ENCODE results near the gene NRARP. TPM values are rescaled to one million over a fixed set of nuclear protein-coding genes. Genes with fewer than 3 reads are reported as not detected.
A peak's percentile ranks its signal among the peaks of the same experiment; 100 is the strongest.

The NRARP gene
- total and polyA plus RNA-seq, 2 donors from 2014 or later = 1.7 to 4.7 TPM

DNA sequence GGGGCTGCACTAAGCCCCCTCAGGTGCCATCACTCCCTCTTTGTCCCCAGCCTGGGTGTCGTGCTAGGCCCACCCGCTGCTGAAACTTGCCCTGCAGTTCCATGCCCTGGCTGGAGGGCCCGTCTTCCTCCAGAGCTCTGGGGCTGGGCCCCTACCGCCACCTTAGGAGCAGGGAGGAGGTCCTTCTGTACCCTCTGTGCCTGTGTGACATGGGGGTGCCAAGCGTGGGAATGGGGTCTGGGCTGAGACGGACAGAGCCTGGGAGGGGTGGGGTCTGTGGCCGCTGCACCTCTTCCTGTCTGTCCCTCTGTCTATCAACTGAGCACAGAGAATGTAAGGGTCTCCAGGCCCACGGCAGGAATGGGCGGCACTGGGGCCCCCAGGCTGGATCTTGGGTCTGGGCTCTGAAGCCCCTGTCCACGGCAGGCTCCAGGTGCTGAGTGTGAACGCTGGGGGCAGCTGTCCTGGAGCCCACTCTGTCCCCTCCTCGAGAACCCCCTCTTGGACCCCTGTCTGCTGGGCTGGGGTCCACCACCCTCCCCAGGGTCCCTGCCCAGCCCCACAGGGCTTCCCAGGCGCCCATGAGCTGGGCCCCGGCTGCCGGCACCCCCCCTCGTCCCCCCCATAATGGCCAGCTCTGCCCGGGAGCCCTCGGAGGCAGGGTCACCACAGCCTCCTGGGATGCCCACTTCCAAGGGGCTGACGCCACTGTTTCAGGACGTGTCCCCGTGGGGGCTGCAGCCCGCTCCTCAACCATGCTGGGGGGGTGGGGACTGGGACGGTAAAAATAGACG, 15.8 kb upstream of the NRARP start:
- H3K4me3 ChIP-seq (ENCODE audit: low read length in 3 of 3) = no peak overlapping the region
- H3K9ac ChIP-seq (ENCODE audit: low read length in 3 of 3) = no peak overlapping the region
- no peaks in the 10 kb centered on the region for H3K36me3 ChIP-seq (ENCODE audit: control insufficient read depth in 2 of 3, insufficient read depth in 3 of 3, low read length in 3 of 3)
- no peak for FAIRE-seq
- H3K27me3 ChIP-seq (ENCODE audit: control insufficient read depth, insufficient read depth, low read length) = no peaks in the 10 kb centered on the region
- H3K27ac ChIP-seq (ENCODE audit: low read depth in 2 of 2, low read length in 2 of 2) = no peak overlapping the region
- peak in 2 of 5 donors; percentile 54 to 69 for DNase-seq
- TF ChIP-seq, protein P1, sequence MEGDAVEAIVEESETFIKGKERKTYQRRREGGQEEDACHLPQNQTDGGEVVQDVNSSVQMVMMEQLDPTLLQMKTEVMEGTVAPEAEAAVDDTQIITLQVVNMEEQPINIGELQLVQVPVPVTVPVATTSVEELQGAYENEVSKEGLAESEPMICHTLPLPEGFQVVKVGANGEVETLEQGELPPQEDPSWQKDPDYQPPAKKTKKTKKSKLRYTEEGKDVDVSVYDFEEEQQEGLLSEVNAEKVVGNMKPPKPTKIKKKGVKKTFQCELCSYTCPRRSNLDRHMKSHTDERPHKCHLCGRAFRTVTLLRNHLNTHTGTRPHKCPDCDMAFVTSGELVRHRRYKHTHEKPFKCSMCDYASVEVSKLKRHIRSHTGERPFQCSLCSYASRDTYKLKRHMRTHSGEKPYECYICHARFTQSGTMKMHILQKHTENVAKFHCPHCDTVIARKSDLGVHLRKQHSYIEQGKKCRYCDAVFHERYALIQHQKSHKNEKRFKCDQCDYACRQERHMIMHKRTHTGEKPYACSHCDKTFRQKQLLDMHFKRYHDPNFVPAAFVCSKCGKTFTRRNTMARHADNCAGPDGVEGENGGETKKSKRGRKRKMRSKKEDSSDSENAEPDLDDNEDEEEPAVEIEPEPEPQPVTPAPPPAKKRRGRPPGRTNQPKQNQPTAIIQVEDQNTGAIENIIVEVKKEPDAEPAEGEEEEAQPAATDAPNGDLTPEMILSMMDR (IDR thresholded peaks at IDR 0.05; ENCODE audit: borderline replicate concordance, extremely low read depth, insufficient read depth) = no peak
- H3K9me3 ChIP-seq (ENCODE audit: control insufficient read depth in 2 of 3, insufficient read depth in 1 of 3, low read length in 3 of 3) = no peaks in the 10 kb centered on the region
- intact Hi-C loops (cut with DNase I) = no loop called here
- H3K4me1 ChIP-seq (ENCODE audit: control insufficient read depth in 2 of 3, insufficient read depth in 2 of 3, low read depth in 1 of 3, low read length in 3 of 3) = peaks cover 0 to 7% (median 0%) of the 10 kb centered on the region in 3 donors

GRCh38 chr9:137317021-137317717, 15.1 kb upstream of the NRARP start:
- peak in 2 of 5 donors; percentile 61 to 68 for DNase-seq
- intact Hi-C loops (cut with DNase I) = no loop called here

GRCh38 chr9:137316012-137316981, 14.2 kb upstream of the NRARP start:
- Histone ChIP-seq H3K36me3 (ENCODE audit: control insufficient read depth in 2 of 3, insufficient read depth in 3 of 3, low read length in 3 of 3) (no peaks in the 10 kb centered on the region), H3K9ac (ENCODE audit: low read length in 3 of 3) (no peak overlapping the region), H3K4me1 (ENCODE audit: control insufficient read depth in 2 of 3, insufficient read depth in 2 of 3, low read depth in 1 of 3, low read length in 3 of 3) (peaks cover 0 to 7% (median 0%) of the 10 kb centered on the region in 3 donors), H3K9me3 (ENCODE audit: control insufficient read depth in 2 of 3, insufficient read depth in 1 of 3, low read length in 3 of 3) (no peaks in the 10 kb centered on the region), H3K4me3 (ENCODE audit: low read length in 3 of 3) (no peak overlapping the region), H3K27me3 (ENCODE audit: control insufficient read depth, insufficient read depth, low read length) (no peaks in the 10 kb centered on the region), H3K27ac (ENCODE audit: low read depth in 2 of 2, low read length in 2 of 2) (no peak overlapping the region)
- TF ChIP-seq, protein P1 (IDR thresholded peaks at IDR 0.05; ENCODE audit: borderline replicate concordance, extremely low read depth, insufficient read depth) = no peak
- FAIRE-seq (no peak), DNase-seq (peak in 4 of 5 donors; percentile 73 to 87 (median 79))
- intact Hi-C loops (cut with DNase I) = no loop called here

More at GRCh38 chr9:137317021-137317717, 15.1 kb upstream of the NRARP start:
- H3K9ac ChIP-seq (ENCODE audit: low read length in 3 of 3) = no peak overlapping the region
- no peaks in the 10 kb centered on the region for H3K9me3 ChIP-seq (ENCODE audit: control insufficient read depth in 2 of 3, insufficient read depth in 1 of 3, low read length in 3 of 3)
- TF ChIP-seq, protein P1 (IDR thresholded peaks at IDR 0.05; ENCODE audit: borderline replicate concordance, extremely low read depth, insufficient read depth) = no peak
- no peak overlapping the region for H3K27ac ChIP-seq (ENCODE audit: low read depth in 2 of 2, low read length in 2 of 2)
- H3K36me3 ChIP-seq (ENCODE audit: control insufficient read depth in 2 of 3, insufficient read depth in 3 of 3, low read length in 3 of 3) = no peaks in the 10 kb centered on the region
- FAIRE-seq = no peak
- H3K4me3 ChIP-seq (ENCODE audit: low read length in 3 of 3) = no peak overlapping the region
- H3K27me3 ChIP-seq (ENCODE audit: control insufficient read depth, insufficient read depth, low read length) = no peaks in the 10 kb centered on the region
- peaks cover 0 to 7% (median 0%) of the 10 kb centered on the region in 3 donors for H3K4me1 ChIP-seq (ENCODE audit: control insufficient read depth in 2 of 3, insufficient read depth in 2 of 3, low read depth in 1 of 3, low read length in 3 of 3)

Measured in kidney (tissue), 14 donors.